ENCODE results near the gene PRDM16. TPM values are rescaled to one million over a fixed set of nuclear protein-coding genes. Genes with fewer than 3 reads are reported as not detected.

PRDM16 gene
- total RNA-seq, 1 experiment from 2014 or later = 0.04 TPM

DNA sequence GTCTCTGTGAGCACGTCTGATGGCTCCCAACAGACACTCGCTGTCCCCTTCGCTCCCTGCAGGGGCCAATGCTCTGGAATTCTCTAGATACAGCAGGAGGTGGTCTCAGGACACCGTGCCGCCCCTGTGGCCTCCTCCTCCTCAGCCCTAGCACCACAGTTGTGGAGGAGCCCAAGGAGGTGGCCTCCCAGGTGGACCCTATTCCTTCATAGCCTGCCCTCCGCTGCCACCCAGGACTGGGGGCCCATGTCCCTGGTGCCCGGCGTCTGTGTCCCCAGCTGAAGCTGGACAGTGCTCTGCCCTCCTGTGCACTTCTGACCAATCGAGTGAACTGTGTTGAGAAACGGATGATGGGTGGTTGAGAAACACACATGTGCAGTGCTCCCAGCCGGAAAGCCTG is 235.7 kb downstream of the PRDM16 start:
- H3K27me3 ChIP-seq (ENCODE audit: low read length) = peaks cover 73% of the 10 kb centered on the region
- no peaks in the 10 kb centered on the region for H3K79me2 ChIP-seq (ENCODE audit: low read length)
- intact Hi-C loops (cut with micrococcal nuclease) = no loop called here
- CTCF ChIA-PET = no interaction called here
- H3K4me2 ChIP-seq (ENCODE audit: low read length) = no peak overlapping the region
- no peak for DNase-seq
- no peaks in the 10 kb centered on the region for H4K20me1 ChIP-seq (ENCODE audit: low read length)
- no TSS peak for BruUV-seq (replicated peaks)
- H3K4me3 ChIP-seq (ENCODE audit: low read length) = no peak overlapping the region
- H3K36me3 ChIP-seq (ENCODE audit: low read depth, low read length) = no peaks in the 10 kb centered on the region
- no peaks in the 10 kb centered on the region for H3K9me3 ChIP-seq (ENCODE audit: low read length)
- POLR2A ChIA-PET (ENCODE audit: unreplicated experiment) = no interaction called here
- ATAC-seq = no peak
- no peaks in the 10 kb centered on the region for H3K9me2 ChIP-seq (replicated peaks; ENCODE audit: low read length)
- no peak overlapping the region for H2AFZ ChIP-seq (ENCODE audit: low read length)
- H3K27ac ChIP-seq (ENCODE audit: low read length) = no peak overlapping the region
- H3K9ac ChIP-seq (ENCODE audit: low read length) = no peak overlapping the region
- no peaks in the 10 kb centered on the region for H3F3A ChIP-seq (ENCODE audit: low read length, unreplicated experiment)
- H3K4me1 ChIP-seq (ENCODE audit: insufficient read depth, low read length) = peaks cover 9% of the 10 kb centered on the region
- TF ChIP-seq EZH2 (IDR thresholded peaks at IDR 0.05; ENCODE audit: low read length, unreplicated experiment) = no peak
- TF ChIP-seq EZH2phosphoT487 (IDR thresholded peaks at IDR 0.05; ENCODE audit: borderline replicate concordance, low read length) = no peak
- TF ChIP-seq, protein P1, sequence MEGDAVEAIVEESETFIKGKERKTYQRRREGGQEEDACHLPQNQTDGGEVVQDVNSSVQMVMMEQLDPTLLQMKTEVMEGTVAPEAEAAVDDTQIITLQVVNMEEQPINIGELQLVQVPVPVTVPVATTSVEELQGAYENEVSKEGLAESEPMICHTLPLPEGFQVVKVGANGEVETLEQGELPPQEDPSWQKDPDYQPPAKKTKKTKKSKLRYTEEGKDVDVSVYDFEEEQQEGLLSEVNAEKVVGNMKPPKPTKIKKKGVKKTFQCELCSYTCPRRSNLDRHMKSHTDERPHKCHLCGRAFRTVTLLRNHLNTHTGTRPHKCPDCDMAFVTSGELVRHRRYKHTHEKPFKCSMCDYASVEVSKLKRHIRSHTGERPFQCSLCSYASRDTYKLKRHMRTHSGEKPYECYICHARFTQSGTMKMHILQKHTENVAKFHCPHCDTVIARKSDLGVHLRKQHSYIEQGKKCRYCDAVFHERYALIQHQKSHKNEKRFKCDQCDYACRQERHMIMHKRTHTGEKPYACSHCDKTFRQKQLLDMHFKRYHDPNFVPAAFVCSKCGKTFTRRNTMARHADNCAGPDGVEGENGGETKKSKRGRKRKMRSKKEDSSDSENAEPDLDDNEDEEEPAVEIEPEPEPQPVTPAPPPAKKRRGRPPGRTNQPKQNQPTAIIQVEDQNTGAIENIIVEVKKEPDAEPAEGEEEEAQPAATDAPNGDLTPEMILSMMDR (conservative IDR thresholded peaks at IDR 0.05; ENCODE audit: low read depth, low read length) = no peak

DNA sequence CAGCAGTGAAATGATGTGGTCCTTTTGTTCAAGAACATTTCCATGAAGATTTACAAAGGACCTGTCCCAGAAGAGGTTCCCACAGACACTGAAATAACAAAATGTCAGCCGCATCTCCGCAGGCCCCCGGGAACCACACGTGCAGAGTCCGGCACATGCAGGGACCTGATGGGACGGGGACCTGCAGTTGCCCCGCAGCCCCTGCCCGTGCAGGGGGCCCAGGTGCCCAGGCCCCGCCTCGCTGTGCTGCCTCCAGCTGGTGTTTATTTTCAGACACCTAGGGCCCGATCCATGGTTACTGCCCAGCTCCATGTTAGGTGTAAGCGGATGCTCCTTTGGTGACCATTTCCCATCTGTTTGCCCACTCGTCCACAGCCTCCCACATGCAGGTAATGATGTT is 236.2 kb downstream of the PRDM16 start:
- peaks cover 73% of the 10 kb centered on the region for H3K27me3 ChIP-seq (ENCODE audit: low read length)
- CTCF ChIA-PET = no interaction called here

More for the DNA sequence above, 236.2 kb downstream of the PRDM16 start:
- Histone ChIP-seq H3K9me3 (ENCODE audit: low read length) (no peaks in the 10 kb centered on the region), H3F3A (ENCODE audit: low read length, unreplicated experiment) (no peaks in the 10 kb centered on the region), H3K36me3 (ENCODE audit: low read depth, low read length) (no peaks in the 10 kb centered on the region), H3K27ac (ENCODE audit: low read length) (no peak overlapping the region), H3K4me1 (ENCODE audit: insufficient read depth, low read length) (peaks cover 9% of the 10 kb centered on the region), H3K9ac (ENCODE audit: low read length) (no peak overlapping the region), H3K4me3 (ENCODE audit: low read length) (no peak overlapping the region), H4K20me1 (ENCODE audit: low read length) (no peaks in the 10 kb centered on the region), H2AFZ (ENCODE audit: low read length) (no peak overlapping the region), H3K9me2 (replicated peaks; ENCODE audit: low read length) (no peaks in the 10 kb centered on the region), H3K79me2 (ENCODE audit: low read length) (no peaks in the 10 kb centered on the region), H3K4me2 (ENCODE audit: low read length) (no peak overlapping the region)
- ATAC-seq (no peak), DNase-seq (no peak)
- intact Hi-C loops (cut with micrococcal nuclease) = no loop called here
- TF ChIP-seq EZH2phosphoT487 (IDR thresholded peaks at IDR 0.05; ENCODE audit: borderline replicate concordance, low read length) (no peak), EZH2 (IDR thresholded peaks at IDR 0.05; ENCODE audit: low read length, unreplicated experiment) (no peak)
- TF ChIP-seq, protein P1 (conservative IDR thresholded peaks at IDR 0.05; ENCODE audit: low read depth, low read length) = no peak
- BruUV-seq (replicated peaks) = no TSS peak
- POLR2A ChIA-PET (ENCODE audit: unreplicated experiment) = no interaction called here
